Keratinocyte (primary cell): ENCODE data around the gene RHEB. TPM values are rescaled to one million over a fixed set of nuclear protein-coding genes. Genes with fewer than 3 reads are reported as not detected.

Experiments
- DNase-seq: peaks from one replicate; pipeline ENCODE4 v3.0.0-alpha.2; 2011; ENCODE audit warnings: low read depth, missing footprints, low spot score
- FAIRE-seq: peaks from 2 replicates; lab custom pipeline; 2011; peaks lifted over from hg19 to GRCh38; lab: Jason Lieb, UNC
- H2AFZ ChIP-seq: 2 replicates; pipeline ENCODE4 v1.6.0; 2012; ENCODE audit warnings: low read length, control low read depth, inconsistent platforms; ENCODE audit not compliant: control insufficient read depth
- H3K27ac ChIP-seq: 2 replicates; pipeline ENCODE4 v1.5.1; 2011; ENCODE audit warnings: low read length; ENCODE audit not compliant: control insufficient read depth, insufficient read depth
- H3K27me3 ChIP-seq: 3 replicates; pipeline ENCODE4 v1.6.0; 2011; ENCODE audit warnings: low read length; ENCODE audit not compliant: control insufficient read depth, insufficient read depth; ENCODE audit errors: extremely low read depth
- H3K36me3 ChIP-seq, 2 experiments: 2 replicates in 1 of 2; 3 replicates in 1 of 2; pipeline ENCODE4 v1.5.1; 2011; ENCODE audit warnings: low read length in 2 of 2, mild to moderate bottlenecking in 1 of 2; ENCODE audit not compliant: control insufficient read depth in 2 of 2, insufficient read depth in 2 of 2; ENCODE audit errors: extremely low read depth in 1 of 2
- H3K4me1 ChIP-seq: 3 replicates; pipeline ENCODE4 v1.5.1; 2011; ENCODE audit warnings: low read length; ENCODE audit not compliant: control insufficient read depth, insufficient read depth; ENCODE audit errors: extremely low read depth
- H3K4me2 ChIP-seq: 3 replicates; pipeline ENCODE4 v1.6.0; 2011; ENCODE audit warnings: low read depth, low read length; ENCODE audit not compliant: control insufficient read depth, insufficient read depth; ENCODE audit errors: extremely low read depth
- H3K4me3 ChIP-seq, 3 experiments: fragments of 200-600 bp in 1 of 3; sonication (generic) in 1 of 3; 2 replicates in 2 of 3; 3 replicates in 1 of 3; pipeline ENCODE4 v1.5.1; 2011 to 2016; ENCODE audit warnings: low read length in 3 of 3, mild to moderate bottlenecking in 3 of 3, control low read depth in 2 of 3, inconsistent platforms in 1 of 3, low read depth in 1 of 3, mixed read lengths in 1 of 3, mixed run types in 1 of 3, moderate library complexity in 1 of 3; ENCODE audit not compliant: control insufficient read depth in 2 of 3, insufficient read depth in 2 of 3; ENCODE audit errors: extremely low read depth in 1 of 3
- H3K79me2 ChIP-seq: 2 replicates; pipeline ENCODE4 v1.6.0; 2012; ENCODE audit warnings: low read length; ENCODE audit not compliant: control insufficient read depth, insufficient read depth
- H3K9ac ChIP-seq: 3 replicates; pipeline ENCODE4 v1.6.0; 2011; ENCODE audit warnings: low read length; ENCODE audit not compliant: control insufficient read depth, insufficient read depth; ENCODE audit errors: extremely low read depth
- H3K9me1 ChIP-seq: 3 replicates; pipeline ENCODE4 v1.6.0; 2011; ENCODE audit warnings: low read length; ENCODE audit not compliant: control insufficient read depth, insufficient read depth; ENCODE audit errors: extremely low read depth
- H3K9me3 ChIP-seq: 2 replicates; pipeline ENCODE4 v1.5.1; 2012; ENCODE audit warnings: low read depth, low read length; ENCODE audit not compliant: control insufficient read depth
- H4K20me1 ChIP-seq: 3 replicates; pipeline ENCODE4 v1.6.0; 2011; ENCODE audit warnings: low read length; ENCODE audit not compliant: control insufficient read depth, insufficient read depth; ENCODE audit errors: extremely low read depth
- CTCF ChIP-seq, 3 experiments: IDR thresholded peaks in 1 of 3; conservative IDR thresholded peaks in 1 of 3; optimal IDR thresholded peaks in 1 of 3; 2 replicates in 2 of 3; 3 replicates in 1 of 3; pipeline versions ENCODE3 to v1.5.1; 2011; ENCODE audit warnings: low read length in 3 of 3, mild to moderate bottlenecking in 3 of 3, moderate library complexity in 2 of 3, control low read depth in 1 of 3, inconsistent platforms in 1 of 3; ENCODE audit not compliant: insufficient read depth in 2 of 3; ENCODE audit errors: extremely low read depth in 1 of 3
- EZH2 ChIP-seq: IDR thresholded peaks from one replicate; pipeline ENCODE4 v1.6.1; 2012; ENCODE audit warnings: inconsistent platforms, mild to moderate bottlenecking, low read length, moderate library complexity
- dilution Hi-C: fragments of 300-500 bp; cut with MboI; formaldehyde crosslinking; loops from one replicate; pipeline ENCODE4 v1.7.0; 2020; ENCODE audit warnings: low sequenced_read_pairs; ENCODE audit not compliant: extremely low pct_ligation_motif_present
- polyA plus RNA-seq, 5 experiments: library from polyadenylated mRNA; depleted of rRNA in 3 of 5; stranded (reverse) in 3 of 5; stranded (forward) in 1 of 5; unstranded in 1 of 5; fragments of >200 nt; gene quantifications; 1 replicate in 1 of 5; 2 replicates in 3 of 5; 3 replicates in 1 of 5; pipeline versions ENCODE4 v1.2.1 to v1.2.3, GENCODE V29; 2011 to 2012; ENCODE audit warnings: missing spikeins in 2 of 5, low read depth in 1 of 5, low replicate concordance in 1 of 5

The RHEB gene
- polyA plus RNA-seq, 1 donor (not counting 4 experiments of a cell fraction or from before 2014, with no cell fraction given) = 138 TPM

GRCh38 chr7:151565541-151565940, 45.8 kb upstream of the RHEB start:
- Histone ChIP-seq H3K27me3 (no peaks in the 10 kb centered on the region), H2AFZ (no peak overlapping the region), H3K9me3 (no peaks in the 10 kb centered on the region), H3K9me1 (no peaks in the 10 kb centered on the region), H3K79me2 (no peaks in the 10 kb centered on the region), H3K4me1 (peaks cover 13% of the 10 kb centered on the region), H3K9ac (no peak overlapping the region), H3K36me3 (peaks cover 0 to 11% of the 10 kb centered on the region in 2 experiments), H4K20me1 (no peaks in the 10 kb centered on the region), H3K27ac (no peak overlapping the region), H3K4me2 (peak overlapping the region; percentile 24), H3K4me3 (no peak overlapping the region)
- DNase-seq = peak; percentile 38
- TF ChIP-seq EZH2 = no peak
- TF ChIP-seq CTCF (optimal IDR thresholded peaks at IDR 0.05 in 1 of 3, IDR thresholded peaks at IDR 0.05 in 1 of 3, conservative IDR thresholded peaks at IDR 0.05 in 1 of 3; ENCODE audit: extremely low read depth in 1 of 3, insufficient read depth in 2 of 3, low read length in 3 of 3) = no peak
- dilution Hi-C loops = no loop called here
- peak; percentile 79 for FAIRE-seq

GRCh38 chr7:151560243-151560642, 40.5 kb upstream of the RHEB start:
- DNase-seq (no peak), FAIRE-seq (no peak)
- no peaks in the 10 kb centered on the region for H3K27me3 ChIP-seq
- peaks cover under 1% of the 10 kb centered on the region for H3K4me1 ChIP-seq
- no peak overlapping the region for H2AFZ ChIP-seq
- H3K9me3 ChIP-seq = no peaks in the 10 kb centered on the region
- no peak for TF ChIP-seq EZH2
- TF ChIP-seq CTCF (optimal IDR thresholded peaks at IDR 0.05 in 1 of 3, IDR thresholded peaks at IDR 0.05 in 1 of 3, conservative IDR thresholded peaks at IDR 0.05 in 1 of 3; ENCODE audit: extremely low read depth in 1 of 3, insufficient read depth in 2 of 3, low read length in 3 of 3) = no peak
- peaks cover 12 to 18% of the 10 kb centered on the region in 2 experiments for H3K36me3 ChIP-seq
- dilution Hi-C loops = no loop called here
- no peak overlapping the region for H3K27ac ChIP-seq
- H3K4me2 ChIP-seq = no peak overlapping the region
- no peak overlapping the region for H3K9ac ChIP-seq
- no peaks in the 10 kb centered on the region for H4K20me1 ChIP-seq
- H3K4me3 ChIP-seq = no peak overlapping the region
- H3K79me2 ChIP-seq = no peaks in the 10 kb centered on the region
- no peaks in the 10 kb centered on the region for H3K9me1 ChIP-seq
